DMS153 treated with DMSO at 0.1 percent for 48 hours (cell line): ENCODE data around the gene ZDHHC11.

Source experiments
- DNase-seq: peaks from one replicate; lab custom pipeline; 2025; ENCODE audit not compliant: unreplicated experiment; lab: John Stamatoyannopoulos, UW

The ZDHHC11 gene, protein sequence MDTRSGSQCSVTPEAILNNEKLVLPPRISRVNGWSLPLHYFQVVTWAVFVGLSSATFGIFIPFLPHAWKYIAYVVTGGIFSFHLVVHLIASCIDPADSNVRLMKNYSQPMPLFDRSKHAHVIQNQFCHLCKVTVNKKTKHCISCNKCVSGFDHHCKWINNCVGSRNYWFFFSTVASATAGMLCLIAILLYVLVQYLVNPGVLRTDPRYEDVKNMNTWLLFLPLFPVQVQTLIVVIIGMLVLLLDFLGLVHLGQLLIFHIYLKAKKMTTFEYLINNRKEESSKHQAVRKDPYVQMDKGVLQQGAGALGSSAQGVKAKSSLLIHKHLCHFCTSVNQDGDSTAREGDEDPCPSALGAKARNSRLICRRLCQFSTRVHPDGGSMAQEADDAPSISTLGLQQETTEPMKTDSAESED

DNA sequence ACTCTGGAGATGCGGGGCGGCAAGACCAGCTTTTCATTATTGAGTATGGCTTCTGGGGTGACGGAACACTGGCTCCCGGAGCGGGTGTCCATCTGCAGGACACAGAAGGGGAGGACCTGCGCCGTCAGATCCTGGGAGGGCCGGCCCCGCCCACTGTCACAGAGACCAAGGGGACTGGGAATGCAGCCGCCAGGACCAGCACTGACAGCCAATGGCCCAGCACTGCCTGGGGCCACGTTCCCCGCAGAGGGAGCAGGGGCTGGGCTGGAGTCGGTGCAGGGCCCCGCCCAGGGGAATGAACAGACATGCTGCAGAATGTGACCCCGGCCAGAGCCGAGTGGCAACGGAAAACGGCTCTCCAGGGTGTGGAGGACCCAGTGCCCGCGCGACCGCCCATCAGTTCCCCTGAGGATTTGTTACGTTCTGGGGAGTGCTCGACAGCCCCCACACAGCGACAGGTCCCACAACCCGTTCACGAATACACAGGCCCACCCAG, at the start of gene ZDHHC11:
Gene ZDHHC11, minus strand, starts transcription at position 476 of the 496 bp plus-strand sequence. Its CDS starts 384 bp downstream, at position 92.
- DNase-seq: peak; percentile 31

DNA sequence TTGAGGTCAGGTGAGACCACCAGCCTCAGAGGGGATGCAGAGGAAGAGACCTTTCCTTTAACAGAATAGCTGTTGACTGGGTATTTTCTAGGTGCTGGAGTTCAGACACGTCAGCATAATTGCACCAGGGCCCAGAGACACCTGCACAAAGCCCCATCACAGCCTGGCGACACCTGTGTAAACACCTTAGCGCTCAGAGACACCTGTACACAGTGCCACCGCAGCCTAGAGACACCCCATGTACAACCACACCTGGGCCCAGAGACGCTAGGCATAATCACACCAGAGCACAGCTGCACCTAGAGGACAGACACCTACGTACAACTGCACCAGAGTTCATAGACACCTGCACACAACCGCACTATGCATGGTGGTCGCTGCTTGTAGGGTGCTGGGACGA, 42.9 kb upstream of the ZDHHC11 start:
- no peak for DNase-seq

DNA sequence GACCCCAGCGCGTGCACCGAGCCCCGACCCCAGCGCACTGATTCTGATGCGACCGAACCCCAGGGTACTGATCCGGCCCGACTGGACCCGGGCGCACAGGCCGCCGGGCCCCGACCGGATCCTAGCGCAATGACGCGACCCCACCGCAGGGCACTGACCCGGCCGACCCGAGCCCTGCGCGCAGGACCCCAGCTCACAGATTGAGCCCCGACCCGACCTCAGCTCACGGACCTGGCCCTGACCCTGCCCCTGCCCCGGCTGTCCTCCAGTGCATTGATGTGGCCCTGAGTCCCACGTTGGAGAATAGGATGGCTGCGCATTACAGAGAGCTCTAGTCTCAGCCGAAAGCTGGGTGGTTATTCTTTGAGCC, 42.3 kb upstream of the ZDHHC11 start:
- DNase-seq: no peak

DNA sequence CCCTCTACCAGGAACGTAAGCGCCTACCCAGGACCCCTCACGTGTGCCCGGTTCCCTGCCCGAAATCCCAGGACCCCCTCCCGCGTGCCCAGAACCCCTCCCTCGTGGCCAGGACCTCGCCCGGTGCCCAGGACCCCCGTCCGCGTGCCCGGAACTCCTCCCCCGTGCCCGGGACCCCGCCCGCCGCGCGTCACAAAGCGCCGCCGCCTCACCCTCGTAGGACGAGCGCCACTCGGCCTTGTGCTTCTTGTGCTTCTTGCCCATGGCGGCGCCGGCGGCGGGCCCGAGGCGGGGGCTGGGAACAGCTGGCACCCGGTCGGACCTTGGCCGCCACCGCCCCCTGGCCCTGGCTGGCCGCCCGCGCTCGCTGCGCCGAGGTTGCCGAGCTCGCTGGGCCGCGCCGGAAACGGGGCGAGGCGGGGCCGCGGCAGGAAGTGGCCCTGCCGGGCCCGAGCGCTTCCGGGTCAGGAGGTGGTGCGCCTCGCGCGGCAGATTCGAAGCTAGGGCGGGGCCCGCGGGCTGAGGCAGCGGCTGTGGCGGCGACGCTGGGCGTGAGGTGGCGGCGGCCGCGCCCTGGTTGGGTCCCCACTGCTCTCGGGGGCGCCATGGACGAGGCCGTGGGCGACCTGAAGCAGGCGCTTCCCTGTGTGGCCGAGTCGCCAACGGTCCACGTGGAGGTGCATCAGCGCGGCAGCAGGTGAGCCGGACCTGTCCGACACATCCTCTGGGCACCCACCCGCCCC, 41.8 kb upstream of the ZDHHC11 start, which contains the start of the genes BRD9 and TRIP13:
Gene BRD9, minus strand, starts transcription at position 408 of the 743 bp plus-strand sequence. Its CDS starts 144 bp downstream, at position 264.
Gene TRIP13, plus strand, starts transcription at position 491 of the 743 bp plus-strand sequence. Its CDS starts 115 bp downstream, at position 606.
- DNase-seq: peak; percentile 80

DNA sequence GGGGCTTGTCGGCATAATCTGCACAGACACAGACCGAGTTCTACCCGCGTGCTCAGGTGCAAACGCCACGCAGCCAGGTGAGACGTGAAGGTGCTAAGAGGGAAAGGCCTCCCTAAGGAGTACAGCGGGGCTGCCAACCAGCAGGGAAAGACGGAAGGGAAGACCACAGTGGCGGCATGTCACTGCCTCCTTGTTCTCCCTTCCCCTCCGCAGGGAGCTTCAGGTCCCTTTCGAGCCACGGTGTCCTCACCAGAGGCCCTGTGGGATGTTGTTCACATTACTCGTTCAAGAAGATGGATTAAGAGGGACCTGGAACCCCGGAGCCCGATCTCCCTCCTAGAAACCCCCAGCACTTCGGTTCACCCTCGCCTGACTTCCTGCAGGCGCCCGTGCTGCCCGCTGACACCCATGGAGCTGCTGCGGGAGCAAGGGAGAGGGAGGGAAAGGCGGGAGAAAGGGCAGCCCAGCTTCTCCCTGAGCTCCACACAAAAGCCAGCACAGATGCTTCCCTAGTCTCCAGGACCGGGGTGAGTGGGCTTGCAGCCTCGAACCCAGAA, 41.1 kb upstream of the ZDHHC11 start:
- no peak for DNase-seq

DNA sequence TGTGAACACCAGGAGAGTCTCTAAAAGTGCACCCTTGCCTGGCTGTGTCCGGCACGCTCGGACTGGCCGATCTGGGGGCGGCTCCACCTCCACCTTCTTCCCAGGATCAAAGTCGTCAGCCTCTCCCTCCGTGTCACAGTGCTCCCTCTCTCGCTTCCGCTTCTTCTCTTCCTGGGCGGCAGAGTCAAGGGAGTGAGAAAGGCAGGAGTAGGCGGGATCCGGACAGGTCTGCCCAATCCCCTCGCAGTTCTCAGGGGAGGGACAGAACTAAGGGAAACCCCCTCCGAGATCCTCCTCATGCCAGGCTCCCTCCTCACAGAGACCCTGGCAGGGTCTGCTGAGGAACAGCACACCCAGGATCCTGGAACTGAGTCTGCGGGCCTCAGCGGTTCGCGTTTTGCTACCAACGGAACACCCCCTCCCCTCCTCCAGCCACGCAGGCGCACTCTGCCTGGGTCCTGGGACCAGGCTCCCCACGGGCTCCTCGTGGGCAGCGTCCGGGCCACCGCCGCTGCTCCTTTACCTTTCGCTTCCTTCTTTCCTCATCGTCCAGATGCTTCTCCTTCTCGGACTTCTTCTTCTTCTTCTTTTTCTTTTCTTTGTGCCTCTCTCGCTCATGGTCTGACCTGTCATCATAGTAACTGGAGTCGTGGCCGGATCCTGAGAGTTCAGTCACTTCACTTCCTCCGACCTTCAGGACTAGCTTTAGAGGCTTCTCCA, 40.5 kb upstream of the ZDHHC11 start:
- no peak for DNase-seq

DNA sequence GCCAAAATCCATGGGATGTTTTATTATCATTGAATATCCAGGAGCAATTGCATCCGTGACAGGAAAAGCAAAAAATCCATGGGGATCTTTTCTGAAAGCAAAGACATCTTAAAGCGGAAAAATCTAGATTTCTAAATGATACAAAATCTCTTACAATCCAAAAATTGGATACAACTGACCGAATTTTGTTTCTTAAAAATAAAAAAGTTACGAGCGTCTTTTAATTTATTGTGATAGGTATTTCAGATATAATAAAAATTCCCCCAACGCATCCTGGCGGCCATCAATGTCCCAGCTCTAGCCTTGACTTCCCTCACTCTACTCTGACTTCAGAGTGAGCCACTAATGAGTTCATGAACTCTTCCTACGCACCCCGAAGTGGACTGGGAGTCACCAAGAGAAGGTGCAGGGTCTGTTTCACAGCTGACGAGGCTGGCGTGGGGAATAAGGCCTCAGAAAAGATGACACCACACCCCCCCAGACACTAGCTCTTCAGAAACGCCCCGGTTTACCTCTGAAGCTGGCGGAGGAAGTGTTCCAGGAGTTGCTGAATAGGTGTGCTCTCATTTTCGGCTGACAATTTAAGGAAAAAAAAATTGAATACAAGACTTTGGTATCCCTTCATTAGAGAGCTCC, 38.4 kb upstream of the ZDHHC11 start:
- DNase-seq: no peak

DNA sequence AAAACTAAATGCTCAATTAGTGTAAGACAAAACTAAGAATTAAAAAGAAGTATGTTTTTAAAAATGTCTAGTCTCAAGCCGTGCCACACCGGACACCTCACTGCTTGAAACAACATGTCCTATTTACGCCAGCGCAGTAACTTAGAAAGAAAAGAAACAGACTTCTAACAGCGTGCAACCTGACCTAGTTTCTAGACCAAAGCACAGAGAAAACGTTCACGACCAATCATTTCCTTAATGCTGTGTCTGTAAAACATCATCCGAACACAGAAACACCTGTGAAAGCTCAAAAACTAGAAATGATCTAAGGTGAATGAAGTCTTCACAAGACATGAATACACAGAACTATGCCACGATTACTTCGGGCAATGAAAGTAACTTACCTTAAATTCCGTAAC, 37.9 kb upstream of the ZDHHC11 start:
- no peak for DNase-seq

DNA sequence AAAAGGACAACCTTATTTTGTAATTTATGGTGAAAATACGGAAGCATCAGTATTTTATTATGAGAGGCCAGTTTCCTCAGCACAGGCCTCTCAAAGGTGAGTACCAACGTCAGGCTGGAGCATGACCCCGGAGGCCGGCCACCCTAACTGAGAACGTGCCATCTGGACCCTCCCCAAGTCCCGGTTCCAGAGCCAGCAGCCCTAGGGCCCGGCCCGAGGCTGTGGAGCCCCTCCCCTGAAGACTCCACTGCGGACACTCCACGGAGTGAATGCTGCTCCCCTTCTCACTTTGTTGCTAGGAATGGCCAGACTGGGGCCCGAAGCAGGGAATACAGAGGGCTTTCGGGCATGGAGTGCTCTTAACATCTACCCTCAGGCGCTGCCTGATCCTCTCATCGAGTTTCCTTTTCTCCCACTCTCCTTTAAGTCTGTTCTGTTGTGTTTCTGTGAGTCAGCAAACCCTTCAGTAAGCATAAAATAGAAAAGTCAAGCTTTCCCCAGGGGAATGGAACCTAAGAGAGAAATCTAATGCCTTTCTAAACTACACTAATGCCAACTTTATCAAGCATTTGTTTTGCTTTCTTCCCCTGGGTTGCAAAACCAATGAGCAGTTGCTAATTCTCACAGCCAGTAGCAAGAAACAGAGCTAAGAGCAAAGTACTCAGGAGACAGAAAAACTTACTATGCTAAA, 37.3 kb upstream of the ZDHHC11 start:
- no peak for DNase-seq

DNA sequence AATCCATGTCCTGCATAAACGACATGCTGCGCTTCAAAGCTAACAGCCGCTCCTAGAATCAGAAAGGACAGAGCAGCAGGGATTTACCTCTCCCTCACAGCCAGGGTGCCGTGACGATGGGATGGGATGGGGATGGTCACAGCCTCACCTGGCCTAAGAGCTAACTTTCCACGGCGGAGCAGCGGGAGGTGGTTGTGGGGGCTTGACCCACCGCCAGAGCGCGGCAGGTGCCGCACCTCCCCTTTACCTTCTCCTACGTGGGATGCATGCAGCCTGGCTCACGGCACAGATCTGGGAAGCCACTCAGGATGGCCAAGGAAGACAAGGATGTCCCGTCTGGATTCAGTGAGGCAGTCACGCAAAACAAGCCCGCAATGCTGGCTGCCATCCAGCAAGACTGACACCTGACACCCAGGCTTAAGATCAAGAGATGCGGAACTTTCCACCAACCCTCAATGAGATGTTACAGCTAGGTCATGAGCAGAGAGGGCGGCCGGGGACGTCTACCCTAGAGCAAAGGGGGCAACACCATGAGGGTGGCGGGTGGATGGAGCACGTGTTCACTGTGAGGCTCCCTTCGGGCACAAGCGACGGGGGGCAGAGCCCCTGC, 36.0 kb upstream of the ZDHHC11 start:
- DNase-seq: no peak

DNA sequence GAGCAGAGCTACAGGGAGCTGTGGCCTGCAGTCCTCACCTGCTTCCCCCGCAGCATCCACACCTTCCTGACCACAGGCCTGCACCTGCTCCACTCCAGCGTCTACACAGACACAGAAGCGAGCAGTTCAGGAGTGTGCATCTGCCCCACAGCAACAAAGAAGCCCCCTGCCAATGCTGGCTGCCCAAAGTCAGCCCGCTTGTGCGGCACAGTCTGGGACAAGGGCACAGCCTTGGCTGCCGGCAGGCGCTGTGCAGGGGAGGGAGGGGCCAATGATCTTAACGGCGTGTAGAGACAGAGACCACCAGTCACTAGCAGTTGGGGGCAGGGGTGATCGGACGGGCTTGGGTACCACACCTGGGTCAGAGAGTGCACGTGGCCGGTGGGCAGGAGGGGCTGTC, 35.2 kb upstream of the ZDHHC11 start:
- DNase-seq: no peak

DNA sequence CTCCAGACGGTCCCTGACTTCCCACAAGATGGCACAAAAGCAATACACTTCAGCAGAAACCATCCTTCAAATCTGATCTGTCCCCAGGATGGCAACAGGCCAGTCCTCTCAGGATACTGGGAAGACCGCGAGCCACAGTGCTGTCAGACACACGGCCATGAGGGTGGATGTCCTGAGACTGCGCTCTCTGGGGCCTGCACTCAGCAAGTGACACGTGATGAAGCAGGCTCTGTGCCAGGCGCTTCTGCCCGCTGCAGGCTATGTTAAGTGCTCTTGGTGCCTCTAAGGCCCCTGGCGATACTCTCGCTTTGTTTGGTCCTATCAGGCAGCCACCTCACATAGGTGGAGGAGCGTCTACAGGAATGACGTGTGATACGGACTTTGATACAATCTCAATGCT, 34.7 kb upstream of the ZDHHC11 start:
- peak; percentile 19 for DNase-seq

DNA sequence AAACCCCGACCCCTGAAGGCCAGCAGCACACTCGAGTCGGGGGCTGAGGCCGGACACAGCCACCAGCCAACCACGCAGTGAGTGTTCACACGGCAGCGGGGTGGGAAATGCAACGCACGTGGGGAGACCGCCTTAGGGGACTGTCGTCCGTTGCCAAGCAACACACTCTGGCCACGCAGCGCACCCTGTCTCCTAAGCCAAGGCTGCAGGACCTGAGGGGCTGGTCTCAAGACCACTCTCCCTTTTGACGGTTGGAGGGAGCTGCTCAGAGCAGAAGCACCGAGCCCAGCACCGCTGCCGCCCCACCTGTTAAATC, 34.3 kb upstream of the ZDHHC11 start:
- no peak for DNase-seq

DNA sequence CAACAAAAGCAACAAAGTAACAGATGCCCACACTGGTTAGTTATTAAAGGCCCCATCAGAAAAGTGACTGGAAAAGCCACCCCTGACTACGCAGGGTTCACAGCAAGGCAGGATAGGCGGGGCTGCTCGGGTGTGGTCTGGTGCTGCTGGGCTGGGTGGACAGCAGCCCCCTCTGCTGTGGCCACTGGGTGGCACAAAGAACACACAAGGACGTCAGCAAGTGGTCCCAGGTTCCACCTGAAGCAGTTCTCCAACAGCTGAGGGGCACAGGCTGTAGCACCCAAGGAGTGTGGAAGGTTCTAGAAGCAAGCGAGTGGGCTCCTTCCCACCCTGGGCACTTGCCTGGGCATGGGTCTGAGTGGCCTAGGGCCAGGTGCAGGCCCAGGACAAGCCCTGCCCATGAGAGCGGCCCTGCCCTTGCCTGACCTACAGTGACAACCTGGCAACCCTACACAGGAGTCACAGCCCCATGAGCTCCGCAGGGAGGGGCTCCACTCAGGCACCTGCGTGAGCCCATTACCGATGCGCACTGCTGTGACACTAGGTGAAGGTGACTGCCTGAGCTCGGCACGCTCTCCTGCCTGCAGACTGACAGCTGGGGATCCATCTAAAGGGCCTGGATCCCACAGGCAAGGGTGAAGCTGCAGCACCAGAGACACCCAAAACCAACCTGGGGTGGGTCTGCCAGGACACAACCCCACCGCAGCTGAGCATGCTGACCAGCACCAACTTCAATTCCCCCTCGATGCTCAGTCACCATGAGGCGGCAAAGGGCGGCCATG, 33.8 kb upstream of the ZDHHC11 start:
- DNase-seq: no peak

DNA sequence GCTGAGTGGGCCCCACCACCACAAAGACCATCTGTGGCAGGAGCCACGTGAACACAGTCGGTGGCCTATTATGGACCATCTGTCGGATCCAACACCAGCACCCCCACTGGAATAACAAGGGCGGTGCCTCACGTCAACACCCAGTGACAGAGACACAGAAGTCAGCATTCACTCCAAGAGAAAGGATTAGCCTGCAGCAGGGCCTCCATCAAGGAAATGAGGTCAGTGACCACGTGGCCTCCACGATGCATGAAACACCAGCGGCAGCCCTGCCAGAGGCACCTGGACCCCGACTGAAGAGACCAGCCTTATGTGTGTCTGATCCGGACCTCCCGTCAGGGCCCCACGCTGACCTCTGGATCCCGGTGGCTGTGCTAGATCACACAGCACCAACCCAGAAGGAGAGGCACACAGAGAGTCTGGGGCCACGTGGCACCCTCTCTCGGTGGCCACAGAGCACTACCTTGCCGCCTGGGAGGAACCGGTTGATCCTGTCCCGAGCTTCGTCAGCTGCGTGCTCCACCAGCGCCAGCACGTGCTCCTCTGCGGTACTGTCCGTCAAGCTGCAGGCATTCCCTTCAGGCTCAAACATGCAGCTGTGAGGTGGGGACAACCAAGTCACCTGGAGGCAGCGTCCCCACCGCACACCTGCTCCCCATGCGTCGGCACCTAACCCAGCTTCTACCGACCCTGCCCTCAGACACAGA, 32.8 kb upstream of the ZDHHC11 start:
- no peak for DNase-seq

DNA sequence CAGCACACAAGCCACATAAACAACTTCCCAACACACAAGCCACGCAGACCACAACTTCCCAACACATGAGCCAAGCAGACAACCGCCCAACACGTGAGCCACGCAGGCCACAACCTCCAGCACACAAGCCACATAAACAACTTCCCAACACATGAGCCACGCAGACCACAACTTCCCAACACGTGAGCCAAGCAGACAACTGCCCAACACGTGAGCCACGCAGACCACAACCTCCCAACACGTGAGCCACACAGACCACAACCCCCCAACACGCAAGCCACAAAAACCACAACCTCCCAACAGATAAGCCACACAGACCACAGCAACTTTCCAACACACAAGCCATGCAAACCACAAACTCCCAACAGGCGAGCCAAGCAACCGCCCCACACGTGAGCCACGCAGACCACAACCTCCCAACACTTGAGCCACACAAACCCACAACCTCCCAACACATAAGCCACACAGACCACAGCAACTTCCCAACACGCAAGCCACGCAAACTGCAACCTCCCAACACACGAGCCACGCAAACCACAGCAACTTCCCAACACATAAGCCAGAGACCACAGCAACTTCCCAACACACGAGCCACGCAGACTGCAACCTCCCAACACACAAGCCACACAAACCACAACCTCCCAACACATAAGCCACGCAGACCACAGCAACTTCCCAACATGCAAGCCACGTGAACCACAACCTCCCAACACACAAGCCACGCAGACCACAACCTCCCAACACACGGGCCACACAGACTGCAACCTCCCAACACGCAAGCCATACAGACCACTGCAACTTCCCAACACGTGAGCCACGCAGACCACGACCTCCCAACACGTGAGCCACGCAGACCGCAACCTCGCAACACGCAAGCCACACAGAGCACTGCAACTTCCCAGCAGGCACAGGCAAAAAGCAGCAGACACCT, 31.7 kb upstream of the ZDHHC11 start:
- no peak for DNase-seq

DNA sequence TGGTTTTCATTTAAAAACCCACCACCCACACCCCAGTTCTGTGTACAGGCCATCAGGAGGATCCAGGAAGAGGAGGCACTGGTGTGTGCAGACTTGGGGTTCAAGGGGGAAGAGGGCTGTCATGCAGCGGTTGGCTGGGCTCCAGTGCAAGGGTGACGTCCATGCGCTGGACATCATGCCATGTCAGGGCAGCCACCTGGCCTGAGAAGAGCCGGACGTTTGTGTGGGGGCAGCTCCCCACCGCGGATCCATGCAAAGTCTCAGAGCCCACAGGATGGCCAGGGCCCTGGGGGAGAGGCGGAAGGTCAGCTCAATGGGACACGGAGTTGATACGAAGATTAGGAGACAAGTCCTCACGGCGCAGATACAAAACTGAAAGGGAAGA, 30.8 kb upstream of the ZDHHC11 start:
- DNase-seq: no peak
